K562 (cell line): ENCODE data around the gene POU2F3.

Experiments
- CTCF ChIP-seq, 3 experiments: IDR thresholded peaks in 2 of 3; conservative IDR thresholded peaks in 1 of 3; 2 replicates each; pipeline ENCODE4 v1.5.1; 2011 to 2012; ENCODE audit warnings: low read length in 3 of 3, mild to moderate bottlenecking in 3 of 3, control low read depth in 2 of 3, improper control_type of control experiment in 1 of 3, inconsistent platforms in 1 of 3, low read depth in 1 of 3, mixed read lengths in 1 of 3, moderate library complexity in 1 of 3; ENCODE audit not compliant: insufficient read depth in 2 of 3
- EZH2 ChIP-seq: IDR thresholded peaks from 2 replicates; pipeline ENCODE4 v1.6.1; 2012; ENCODE audit warnings: low read depth, mild to moderate bottlenecking, inconsistent platforms, low read length, borderline replicate concordance
- GMEB1 ChIP-seq: fragments of 250-450 bp; sonication (Bioruptor Pico); IDR thresholded peaks from 2 replicates; pipeline ENCODE4 v1.4.0; 2020; ENCODE audit warnings: mild to moderate bottlenecking
- GTF3C2 ChIP-seq: IDR thresholded peaks from 3 replicates; pipeline ENCODE4 v1.6.1; 2011; ENCODE audit warnings: borderline replicate concordance, mild to moderate bottlenecking, moderate library complexity; ENCODE audit not compliant: insufficient read length; ENCODE audit errors: extremely low read depth
- LCOR ChIP-seq: sonication (generic); formaldehyde crosslinking; IDR thresholded peaks from 2 replicates; pipeline ENCODE4 v1.8.0; 2022; ENCODE audit warnings: mild to moderate bottlenecking, missing genetic modification reagents
- MEIS2 ChIP-seq: fragments of 450-650 bp; IDR thresholded peaks from 2 replicates; pipeline ENCODE4 v1.6.1; 2014; ENCODE audit warnings: mild to moderate bottlenecking; ENCODE audit not compliant: partially characterized antibody
- MXI1 ChIP-seq: IDR thresholded peaks from 2 replicates; pipeline ENCODE4 v1.6.1; 2011; ENCODE audit warnings: low read depth, mild to moderate bottlenecking, improper control_type of control experiment, low read length
- NCOR1 ChIP-seq: fragments of 450-650 bp; IDR thresholded peaks from 2 replicates; pipeline ENCODE4 v1.6.1; 2016; ENCODE audit warnings: mild to moderate bottlenecking, moderate library complexity
- RBM15 ChIP-seq: fragments of 200-400 bp; formaldehyde crosslinking; IDR thresholded peaks from 2 replicates; pipeline ENCODE4 v1.6.1; 2018; ENCODE audit warnings: mild to moderate bottlenecking, low read length, moderate library complexity; ENCODE audit not compliant: insufficient read depth
- SMAD3 ChIP-seq: fragments of 450-650 bp; formaldehyde crosslinking; conservative IDR thresholded peaks from 2 replicates; pipeline ENCODE4 v1.4.0; 2020; ENCODE audit warnings: mild to moderate bottlenecking
- TEAD4 ChIP-seq, 2 experiments: sonication (generic) in 1 of 2; formaldehyde crosslinking in 1 of 2; IDR thresholded peaks; 2 replicates each; pipeline versions ENCODE4 v1.6.1 to v1.8.0; 2012 to 2022; ENCODE audit warnings: borderline replicate concordance in 1 of 2, inconsistent platforms in 1 of 2, low read length in 1 of 2, mild to moderate bottlenecking in 1 of 2, missing genetic modification reagents in 1 of 2

DNA sequence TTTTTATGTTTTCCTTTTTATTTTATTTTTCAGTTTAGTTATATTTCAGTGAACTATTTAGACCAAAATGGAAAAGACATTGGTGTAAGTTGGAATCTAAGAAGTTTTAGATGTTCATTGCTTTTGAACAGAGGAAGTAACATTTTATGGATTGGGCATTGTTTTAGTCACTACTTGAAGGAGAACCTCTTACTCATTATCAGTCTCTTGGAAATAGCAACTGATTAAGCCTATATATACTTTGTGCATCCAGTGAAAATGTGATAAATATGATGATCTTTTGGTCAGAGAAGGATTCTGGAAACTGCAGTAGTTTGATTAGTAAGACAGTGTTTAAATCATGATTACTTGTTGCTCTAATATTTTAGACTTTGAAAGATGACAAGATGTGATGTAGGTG, 110.7 kb downstream of the POU2F3 start:
- TF ChIP-seq RBM15 (no peak), NCOR1 (no peak), GMEB1 (no peak), MEIS2 (no peak), SMAD3 (CRISPR knock-in tag) (no peak), GTF3C2 (no peak), CTCF (IDR thresholded peaks at IDR 0.05 in 2 of 3, conservative IDR thresholded peaks at IDR 0.05 in 1 of 3; ENCODE audit: insufficient read depth in 2 of 3, low read depth in 1 of 3, low read length in 3 of 3) (no peak), LCOR (CRISPR knock-in tag) (no peak), EZH2 (no peak), MXI1 (no peak), TEAD4 (IDR thresholded peaks at IDR 0.05; ENCODE audit: low read length) (no peak), TEAD4 (CRISPR knock-in tag; IDR thresholded peaks at IDR 0.05; ENCODE audit: borderline replicate concordance) (no peak)
